GM18502 (cell line): ENCODE data around the gene IRF8.
A peak's percentile ranks its signal among the peaks of the same experiment; 100 is the strongest.
"Not testable (repeated sequence)": the region's sequence is repeated elsewhere in the genome, so short reads cannot be mapped to it uniquely, and the experiment has no call there.

Experiments used
- ATAC-seq: cut with Tn5 transposase; IDR thresholded peaks from one replicate; pipeline ENCODE4 v1.9.1; 2021; ENCODE audit warnings: mild to moderate bottlenecking; ENCODE audit not compliant: unreplicated experiment, poor library complexity

The IRF8 gene

GRCh38 chr16:85891033-85891775 lies 7.8 kb upstream of the IRF8 start:
- no peak for ATAC-seq

GRCh38 chr16:85891776-85892166 lies 7.2 kb upstream of the IRF8 start:
- ATAC-seq: no peak

- no peak for ATAC-seq
Measured at GRCh38 chr16:85892760-85893159, 6.2 kb upstream of the IRF8 start.

- no peak for ATAC-seq
Measured at GRCh38 chr16:85894266-85894665, 4.7 kb upstream of the IRF8 start.

GRCh38 chr16:85897382-85897781 lies 1.6 kb upstream of the IRF8 start:
- no peak for ATAC-seq

- no peak for ATAC-seq
Measured at GRCh38 chr16:85899444-85899843, 482 bp downstream of the IRF8 start.

GRCh38 chr16:85900027-85900792 lies 1.2 kb downstream of the IRF8 start:
- ATAC-seq: no peak

GRCh38 chr16:85901110-85901509 lies 2.1 kb downstream of the IRF8 start:
- ATAC-seq: no peak

GRCh38 chr16:85901773-85902365 lies 2.9 kb downstream of the IRF8 start:
- ATAC-seq: no peak

- ATAC-seq: peak; percentile 62
Measured at GRCh38 chr16:85902366-85903155, 3.6 kb downstream of the IRF8 start.

GRCh38 chr16:85903559-85903958 lies 4.6 kb downstream of the IRF8 start:
- ATAC-seq: no peak

- no peak for ATAC-seq
Measured at GRCh38 chr16:85905110-85906095, 6.4 kb downstream of the IRF8 start.

- no peak for ATAC-seq
Measured at GRCh38 chr16:85906349-85906748, 7.4 kb downstream of the IRF8 start.

- not testable (repeated sequence) for ATAC-seq
Measured at GRCh38 chr16:85907231-85907630, 8.3 kb downstream of the IRF8 start.

GRCh38 chr16:85908444-85908843 lies 9.5 kb downstream of the IRF8 start:
- ATAC-seq: no peak

GRCh38 chr16:85908889-85909589 lies 10.1 kb downstream of the IRF8 start:
- no peak for ATAC-seq

- ATAC-seq: no peak
Measured at GRCh38 chr16:85909932-85910853, 11.2 kb downstream of the IRF8 start.

GRCh38 chr16:85910854-85911247 lies 11.9 kb downstream of the IRF8 start:
- no peak for ATAC-seq
